ENCODE measurements around the gene ROR1. TPM values are rescaled to one million over a fixed set of nuclear protein-coding genes. Genes with fewer than 3 reads are reported as not detected.

The ROR1 gene
- total and polyA plus RNA-seq, 10 of the 15 experiments (the other 5 are each of a cell fraction or from before 2014, with no cell fraction given) = 0.02 to 0.08 (median 0.05) TPM; not detected in 6

DNA sequence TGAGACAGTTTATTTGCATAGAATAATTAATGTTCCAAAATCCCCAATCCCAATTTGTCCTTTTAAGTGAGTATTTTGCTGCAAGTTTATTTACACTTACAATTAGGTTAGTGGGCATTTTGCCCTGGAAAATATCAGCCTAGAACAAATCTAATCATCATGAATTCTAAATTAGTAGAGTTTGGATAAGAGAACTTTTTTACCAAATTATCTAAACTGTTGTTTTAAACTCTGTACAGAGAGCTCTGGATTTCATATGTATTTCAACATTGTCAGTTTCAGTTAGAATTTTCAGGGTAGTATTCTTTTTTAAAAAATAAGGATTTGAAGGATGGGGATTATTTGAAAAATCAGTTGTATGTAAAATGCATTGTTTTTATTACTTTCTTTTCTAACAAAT lies 401.8 kb downstream of the ROR1 start:
- in situ Hi-C loops (cut with MboI) (no loop called here), intact Hi-C loops (cut with micrococcal nuclease; ENCODE audit: unreplicated experiment) (no loop called here)
- CTCF ChIA-PET = no interaction called here
- Histone ChIP-seq H3K27me3 (replicated peaks in 1 of 2; ENCODE audit: control insufficient read depth in 2 of 2, insufficient read depth in 2 of 2, low read length in 1 of 2) (no peaks in the 10 kb centered on the region), H3K4me2 (ENCODE audit: control insufficient read depth, insufficient read depth) (no peak overlapping the region), H3K4me1 (ENCODE audit: control insufficient read depth, insufficient read depth, low read length) (peaks cover 14% of the 10 kb centered on the region), H3K9ac (ENCODE audit: control insufficient read depth, insufficient read depth, low read length) (no peak overlapping the region), H2AFZ (ENCODE audit: control insufficient read depth, low read depth, low read length) (no peak overlapping the region), H3K36me3 (ENCODE audit: control insufficient read depth in 2 of 2, insufficient read depth in 2 of 2, low read length in 1 of 2) (no peaks in the 10 kb centered on the region), H3K4me3 (no peak overlapping the region), H3K27ac (ENCODE audit: control insufficient read depth, insufficient read depth) (no peak overlapping the region), H3K9me3 (replicated peaks; ENCODE audit: control insufficient read depth, insufficient read depth, low read length) (no peaks in the 10 kb centered on the region), H3K79me2 (ENCODE audit: control insufficient read depth, insufficient read depth, low read length) (no peaks in the 10 kb centered on the region), H4K20me1 (ENCODE audit: control insufficient read depth, insufficient read depth) (no peaks in the 10 kb centered on the region)
- BruUV-seq (replicated peaks) = no TSS peak
- POLR2A ChIA-PET = interaction anchor here (0.9 kb wide), 1 partner anchor 36 kb away, joined by 3 read pairs; no protein-coding TSS in a partner anchor
- no peak for FAIRE-seq
- DNase-seq (ENCODE audit: low read depth, low spot score) = no peak
- TF ChIP-seq KDM1A (IDR thresholded peaks at IDR 0.05; ENCODE audit: borderline replicate concordance) = no peak
- TF ChIP-seq POLR2AphosphoS2 (IDR thresholded peaks at IDR 0.05; ENCODE audit: low read depth, low read length) = no peak
- no peak for TF ChIP-seq CBX5 (IDR thresholded peaks at IDR 0.05; ENCODE audit: low read depth)
- TF ChIP-seq SRF (IDR thresholded peaks at IDR 0.05; ENCODE audit: low read depth in 2 of 2, low read length in 2 of 2) = no peak
- SMC1A ChIA-PET (ENCODE audit: uncharacterized antibody, unreplicated experiment) = no interaction called here
- no peak for ATAC-seq
- RAD21 ChIA-PET (ENCODE audit: unreplicated experiment) = no interaction called here

DNA sequence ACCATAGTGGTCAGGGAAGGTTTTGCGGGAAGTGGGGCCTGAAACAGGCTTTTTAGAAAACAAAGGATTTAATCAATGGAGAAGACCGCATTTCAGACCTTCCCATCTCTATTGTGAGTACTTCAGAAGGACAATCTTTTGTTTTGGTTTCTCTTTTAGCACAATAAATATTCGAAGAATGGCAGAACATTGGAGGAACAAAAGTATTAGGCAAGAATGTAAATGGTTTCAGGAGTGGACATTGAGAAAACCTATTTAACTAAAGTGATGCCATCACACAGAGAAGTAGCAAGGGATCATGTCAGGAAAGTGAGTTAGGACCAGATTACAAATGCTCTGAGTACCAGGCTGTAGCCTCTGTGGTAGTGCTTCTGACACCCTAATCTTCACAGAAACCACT lies 402.8 kb downstream of the ROR1 start:
- no peaks in the 10 kb centered on the region for H3K9me3 ChIP-seq (replicated peaks; ENCODE audit: control insufficient read depth, insufficient read depth, low read length)
- no peak overlapping the region for H3K4me2 ChIP-seq (ENCODE audit: control insufficient read depth, insufficient read depth)
- no peak overlapping the region for H2AFZ ChIP-seq (ENCODE audit: control insufficient read depth, low read depth, low read length)
- H3K4me3 ChIP-seq = no peak overlapping the region
- FAIRE-seq (no peak), ATAC-seq (no peak), DNase-seq (ENCODE audit: low read depth, low spot score) (no peak)
- no peaks in the 10 kb centered on the region for H4K20me1 ChIP-seq (ENCODE audit: control insufficient read depth, insufficient read depth)
- ChIA-PET RAD21 (ENCODE audit: unreplicated experiment) (no interaction called here), SMC1A (ENCODE audit: uncharacterized antibody, unreplicated experiment) (no interaction called here), POLR2A (no interaction called here), CTCF (interaction anchor here (1.5 kb wide), 1 partner anchor 39 kb away, joined by 3 read pairs; no protein-coding TSS in a partner anchor)
- intact Hi-C loops (cut with micrococcal nuclease; ENCODE audit: unreplicated experiment) = no loop called here
- no peak overlapping the region for H3K9ac ChIP-seq (ENCODE audit: control insufficient read depth, insufficient read depth, low read length)
- H3K4me1 ChIP-seq (ENCODE audit: control insufficient read depth, insufficient read depth, low read length) = peaks cover 9% of the 10 kb centered on the region
- H3K36me3 ChIP-seq (ENCODE audit: control insufficient read depth in 2 of 2, insufficient read depth in 2 of 2, low read length in 1 of 2) = no peaks in the 10 kb centered on the region
- no peak overlapping the region for H3K27ac ChIP-seq (ENCODE audit: control insufficient read depth, insufficient read depth)
- WGBS (ENCODE audit: insufficient coverage, insufficient replicate concordance, low lambda C conversion rate, missing lambda C conversion rate) = 43% methylated on average over 3 of the region's 3 CpGs
- H3K27me3 ChIP-seq (replicated peaks in 1 of 2; ENCODE audit: control insufficient read depth in 2 of 2, insufficient read depth in 2 of 2, low read length in 1 of 2) = no peaks in the 10 kb centered on the region
- in situ Hi-C loops (cut with MboI) = no loop called here
- no TSS peak for BruUV-seq (replicated peaks)
- no peaks in the 10 kb centered on the region for H3K79me2 ChIP-seq (ENCODE audit: control insufficient read depth, insufficient read depth, low read length)
- TF ChIP-seq RUNX3 (IDR thresholded peaks at IDR 0.05; ENCODE audit: low read length) = no peak
- TF ChIP-seq, protein P1, sequence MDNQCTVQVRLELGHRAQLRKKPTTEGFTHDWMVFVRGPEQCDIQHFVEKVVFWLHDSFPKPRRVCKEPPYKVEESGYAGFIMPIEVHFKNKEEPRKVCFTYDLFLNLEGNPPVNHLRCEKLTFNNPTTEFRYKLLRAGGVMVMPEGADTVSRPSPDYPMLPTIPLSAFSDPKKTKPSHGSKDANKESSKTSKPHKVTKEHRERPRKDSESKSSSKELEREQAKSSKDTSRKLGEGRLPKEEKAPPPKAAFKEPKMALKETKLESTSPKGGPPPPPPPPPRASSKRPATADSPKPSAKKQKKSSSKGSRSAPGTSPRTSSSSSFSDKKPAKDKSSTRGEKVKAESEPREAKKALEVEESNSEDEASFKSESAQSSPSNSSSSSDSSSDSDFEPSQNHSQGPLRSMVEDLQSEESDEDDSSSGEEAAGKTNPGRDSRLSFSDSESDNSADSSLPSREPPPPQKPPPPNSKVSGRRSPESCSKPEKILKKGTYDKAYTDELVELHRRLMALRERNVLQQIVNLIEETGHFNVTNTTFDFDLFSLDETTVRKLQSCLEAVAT (IDR thresholded peaks at IDR 0.05) = no peak
- no peak for TF ChIP-seq EP300 (IDR thresholded peaks at IDR 0.05; ENCODE audit: borderline replicate concordance in 1 of 2, control insufficient read depth in 1 of 2, low read depth in 2 of 2, low read length in 2 of 2)
- TF ChIP-seq CHD1 (IDR thresholded peaks at IDR 0.05; ENCODE audit: low read depth, low read length) = no peak
- no peak for TF ChIP-seq TCF7 (IDR thresholded peaks at IDR 0.05; ENCODE audit: borderline replicate concordance)
- TF ChIP-seq NFYA (IDR thresholded peaks at IDR 0.05; ENCODE audit: borderline replicate concordance, low read depth, low read length) = no peak
- TF ChIP-seq, protein P2, sequence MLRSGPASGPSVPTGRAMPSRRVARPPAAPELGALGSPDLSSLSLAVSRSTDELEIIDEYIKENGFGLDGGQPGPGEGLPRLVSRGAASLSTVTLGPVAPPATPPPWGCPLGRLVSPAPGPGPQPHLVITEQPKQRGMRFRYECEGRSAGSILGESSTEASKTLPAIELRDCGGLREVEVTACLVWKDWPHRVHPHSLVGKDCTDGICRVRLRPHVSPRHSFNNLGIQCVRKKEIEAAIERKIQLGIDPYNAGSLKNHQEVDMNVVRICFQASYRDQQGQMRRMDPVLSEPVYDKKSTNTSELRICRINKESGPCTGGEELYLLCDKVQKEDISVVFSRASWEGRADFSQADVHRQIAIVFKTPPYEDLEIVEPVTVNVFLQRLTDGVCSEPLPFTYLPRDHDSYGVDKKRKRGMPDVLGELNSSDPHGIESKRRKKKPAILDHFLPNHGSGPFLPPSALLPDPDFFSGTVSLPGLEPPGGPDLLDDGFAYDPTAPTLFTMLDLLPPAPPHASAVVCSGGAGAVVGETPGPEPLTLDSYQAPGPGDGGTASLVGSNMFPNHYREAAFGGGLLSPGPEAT (IDR thresholded peaks at IDR 0.05; ENCODE audit: low read depth) = no peak
- TF ChIP-seq, protein P3, sequence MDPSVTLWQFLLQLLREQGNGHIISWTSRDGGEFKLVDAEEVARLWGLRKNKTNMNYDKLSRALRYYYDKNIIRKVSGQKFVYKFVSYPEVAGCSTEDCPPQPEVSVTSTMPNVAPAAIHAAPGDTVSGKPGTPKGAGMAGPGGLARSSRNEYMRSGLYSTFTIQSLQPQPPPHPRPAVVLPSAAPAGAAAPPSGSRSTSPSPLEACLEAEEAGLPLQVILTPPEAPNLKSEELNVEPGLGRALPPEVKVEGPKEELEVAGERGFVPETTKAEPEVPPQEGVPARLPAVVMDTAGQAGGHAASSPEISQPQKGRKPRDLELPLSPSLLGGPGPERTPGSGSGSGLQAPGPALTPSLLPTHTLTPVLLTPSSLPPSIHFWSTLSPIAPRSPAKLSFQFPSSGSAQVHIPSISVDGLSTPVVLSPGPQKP (IDR thresholded peaks at IDR 0.05; ENCODE audit: low read depth, low read length) = no peak
- TF ChIP-seq IKZF2 (IDR thresholded peaks at IDR 0.05) = no peak
- no peak for TF ChIP-seq ZNF24 (IDR thresholded peaks at IDR 0.05)
